MCF 10A (cell line): ENCODE results near the gene FNDC7. TPM values are rescaled to one million over a fixed set of nuclear protein-coding genes. Genes with fewer than 3 reads are reported as not detected.

Experiments
- BruUV-seq: library from RNA; stranded (reverse); fragments of 400-500 nt; replicated peaks from 2 replicates; lab custom pipeline; 2021; lab: Mats Ljungman, UMichigan
- CTCF ChIA-PET: fragments of 300-600 bp; sonication (Branson Sonifier 250); formaldehyde crosslinking; extraction: SDS; loops from one replicate; lab custom pipeline; 2021; ENCODE audit warnings: antibody characterized with exemption, inconsistent platforms; lab: Yijun Ruan, JAX
- POLR2A ChIA-PET: fragments of 300-600, 350-650 bp; sonication (Branson Sonifier 250); formaldehyde crosslinking; extraction: SDS; loops from one replicate; lab custom pipeline; 2020; ENCODE audit warnings: antibody characterized with exemption, inconsistent platforms; lab: Yijun Ruan, JAX
- DNase-seq: peaks from one replicate; pipeline ENCODE4 v3.0.0-alpha.2; 2018; ENCODE audit not compliant: unreplicated experiment
- H3K27ac Mint-ChIP-seq: one replicate; pipeline ENCODE4 v1.8.0; 2022; ENCODE audit warnings: mild to moderate bottlenecking, low read depth, mixed read lengths; ENCODE audit not compliant: unreplicated experiment
- H3K27me3 Mint-ChIP-seq: one replicate; pipeline ENCODE4 v1.8.0; 2022; ENCODE audit warnings: mixed read lengths; ENCODE audit not compliant: insufficient read depth, unreplicated experiment
- H3K36me3 Mint-ChIP-seq: one replicate; pipeline ENCODE4 v1.8.0; 2022; ENCODE audit warnings: mild to moderate bottlenecking, moderate library complexity, mixed read lengths; ENCODE audit not compliant: insufficient read depth, unreplicated experiment
- H3K4me1 Mint-ChIP-seq: one replicate; pipeline ENCODE4 v1.8.0; 2022; ENCODE audit warnings: mixed read lengths; ENCODE audit not compliant: insufficient read depth, unreplicated experiment
- H3K4me3 Mint-ChIP-seq: one replicate; pipeline ENCODE4 v1.8.0; 2022; ENCODE audit warnings: mild to moderate bottlenecking, moderate library complexity, mixed read lengths; ENCODE audit not compliant: unreplicated experiment
- H3K9me3 Mint-ChIP-seq: one replicate; pipeline ENCODE4 v1.8.0; 2022; ENCODE audit warnings: mixed read lengths; ENCODE audit not compliant: unreplicated experiment
- intact Hi-C: fragments of 100-400 bp; cut with micrococcal nuclease; formaldehyde crosslinking; loops from 2 replicates; pipeline ENCODE4 v1.14.1; 2022
- total RNA-seq: library from RNA; stranded (reverse); gene quantifications from 2 replicates; pipeline ENCODE4 v1.2.3, GENCODE V29; 2022
- TF ChIP-seq, protein P1 (sequence below): fragments of 200-600 bp; IDR thresholded peaks from one replicate; pipeline ENCODE4 v1.8.0; 2022; ENCODE audit warnings: antibody characterized with exemption, mild to moderate bottlenecking; ENCODE audit not compliant: unreplicated experiment

FNDC7 gene
- total RNA-seq, 1 experiment from 2014 or later = not detected

DNA sequence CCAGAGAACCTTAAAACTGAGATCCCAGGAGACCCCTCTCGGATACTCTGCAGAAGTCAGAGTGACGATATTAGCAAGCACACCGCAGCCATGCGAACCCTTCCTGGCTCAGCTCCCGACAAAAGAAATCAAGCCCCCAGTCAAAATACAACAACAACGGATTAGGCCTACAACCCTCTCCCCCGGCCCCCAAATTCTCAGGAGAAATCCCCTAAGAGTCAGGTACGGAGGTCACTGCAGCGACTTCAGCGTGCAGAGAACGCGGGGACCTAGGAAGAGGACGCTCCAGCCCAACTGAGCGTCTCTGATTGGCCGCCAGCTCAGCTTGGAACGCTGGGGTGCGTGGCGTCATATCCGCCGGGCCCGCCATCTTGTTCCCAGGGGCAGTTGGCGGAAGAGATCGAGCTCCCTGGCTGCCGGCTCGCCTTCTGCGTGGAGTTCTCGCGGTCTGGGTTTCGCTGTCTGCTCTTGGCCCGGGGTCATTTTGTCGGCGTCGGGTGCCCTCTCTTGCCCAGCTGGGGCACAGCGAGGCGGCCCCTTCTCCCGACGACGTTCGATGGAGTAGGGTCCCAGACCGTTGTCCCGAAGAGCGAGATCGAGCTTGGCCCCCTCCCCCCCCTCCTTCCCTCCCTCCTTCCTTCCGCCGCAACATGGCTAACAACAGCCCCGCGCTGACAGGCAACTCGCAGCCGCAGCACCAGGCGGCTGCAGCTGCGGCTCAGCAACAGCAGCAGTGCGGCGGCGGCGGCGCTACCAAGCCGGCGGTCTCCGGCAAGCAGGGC is 20.6 kb upstream of the FNDC7 start, which contains the start of gene PRPF38B:
Gene PRPF38B, plus strand, starts transcription at position 369 of the 782 bp plus-strand sequence. Its CDS starts 282 bp downstream, at position 651.
- TF ChIP-seq, protein P1, sequence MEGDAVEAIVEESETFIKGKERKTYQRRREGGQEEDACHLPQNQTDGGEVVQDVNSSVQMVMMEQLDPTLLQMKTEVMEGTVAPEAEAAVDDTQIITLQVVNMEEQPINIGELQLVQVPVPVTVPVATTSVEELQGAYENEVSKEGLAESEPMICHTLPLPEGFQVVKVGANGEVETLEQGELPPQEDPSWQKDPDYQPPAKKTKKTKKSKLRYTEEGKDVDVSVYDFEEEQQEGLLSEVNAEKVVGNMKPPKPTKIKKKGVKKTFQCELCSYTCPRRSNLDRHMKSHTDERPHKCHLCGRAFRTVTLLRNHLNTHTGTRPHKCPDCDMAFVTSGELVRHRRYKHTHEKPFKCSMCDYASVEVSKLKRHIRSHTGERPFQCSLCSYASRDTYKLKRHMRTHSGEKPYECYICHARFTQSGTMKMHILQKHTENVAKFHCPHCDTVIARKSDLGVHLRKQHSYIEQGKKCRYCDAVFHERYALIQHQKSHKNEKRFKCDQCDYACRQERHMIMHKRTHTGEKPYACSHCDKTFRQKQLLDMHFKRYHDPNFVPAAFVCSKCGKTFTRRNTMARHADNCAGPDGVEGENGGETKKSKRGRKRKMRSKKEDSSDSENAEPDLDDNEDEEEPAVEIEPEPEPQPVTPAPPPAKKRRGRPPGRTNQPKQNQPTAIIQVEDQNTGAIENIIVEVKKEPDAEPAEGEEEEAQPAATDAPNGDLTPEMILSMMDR = no peak
- Mint-ChIP-seq H3K4me3 (peak within 1 kb of the TSS; percentile 100), H3K36me3 (peaks cover 25% of the 10 kb centered on the region), H3K27ac (peak within 1 kb of the TSS; percentile 99), H3K9me3 (no peaks in the 10 kb centered on the region), H3K4me1 (peaks cover 26% of the 10 kb centered on the region), H3K27me3 (no peaks in the 10 kb centered on the region)
- no TSS peak for BruUV-seq
- CTCF ChIA-PET = interaction anchor here (0.5 to 1.8 kb wide), 14 partner anchors 8 to 547 kb away, joined by 3 to 6 read pairs (median 4); no protein-coding TSS in a partner anchor
- peak; percentile 93 for DNase-seq
- POLR2A ChIA-PET = interaction anchor here (0.5 to 6.0 kb wide), 39 partner anchors 9 to 1006 kb away, joined by 3 to 99 read pairs (median 4); partner anchors contain the start of genes CLCC1, CYB561D1, EEIG2 and SLC25A24
- intact Hi-C loops = loop anchor here (1.0 to 2.0 kb wide), 5 partner anchors 54 to 421 kb away; partner anchors contain the start of gene STXBP3

DNA sequence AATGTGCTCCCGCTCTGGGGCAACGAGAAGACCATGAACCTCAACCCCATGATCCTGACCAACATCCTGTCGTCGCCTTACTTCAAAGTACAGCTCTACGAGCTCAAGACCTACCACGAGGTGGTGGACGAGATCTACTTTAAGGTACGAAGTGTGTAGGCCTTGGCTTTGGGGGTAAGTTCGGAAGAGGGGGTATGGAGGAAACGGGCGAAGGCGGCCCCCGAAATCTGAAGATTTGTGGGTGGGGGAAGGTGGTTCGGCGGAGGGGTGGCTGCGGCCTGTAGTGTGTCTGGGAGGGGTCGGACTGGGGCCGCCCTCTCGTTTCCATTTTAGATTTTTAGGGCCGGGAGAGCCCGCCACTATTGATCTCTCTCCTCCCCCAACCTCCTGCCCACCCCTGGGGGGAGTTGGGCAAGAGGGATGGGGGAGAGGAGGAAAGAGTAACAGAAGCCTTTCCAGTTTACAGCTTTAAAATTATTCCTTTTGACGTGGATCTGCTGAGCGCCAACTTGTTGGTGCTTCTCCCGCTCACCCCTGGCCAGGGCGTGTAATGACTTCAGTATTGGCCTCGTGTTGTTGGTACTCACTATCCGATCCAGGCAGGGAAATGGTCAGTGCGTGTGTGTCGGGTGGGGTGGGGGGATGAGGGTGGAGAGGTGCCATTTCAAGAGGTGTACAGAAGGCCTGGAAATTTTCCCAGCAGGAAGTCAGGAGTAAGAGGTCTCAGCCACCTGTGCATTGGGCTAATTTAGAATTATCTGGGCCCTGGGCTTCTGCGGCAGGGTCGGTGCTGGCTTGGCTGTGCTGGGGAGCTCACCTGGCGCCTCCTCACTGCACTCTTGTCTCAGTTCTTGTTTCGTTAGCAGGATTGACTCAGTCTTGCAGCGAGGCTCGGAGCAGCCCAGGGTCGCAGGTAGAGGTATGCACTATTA is 19.7 kb upstream of the FNDC7 start:
- no peaks in the 10 kb centered on the region for H3K27me3 Mint-ChIP-seq
- peaks cover 26% of the 10 kb centered on the region for H3K4me1 Mint-ChIP-seq
- ChIA-PET CTCF (interaction anchor here (0.5 to 1.8 kb wide), 12 partner anchors 13 to 420 kb away, joined by 3 to 6 read pairs (median 4); partner anchors contain the start of gene STXBP3), POLR2A (interaction anchor here (0.5 to 6.0 kb wide), 32 partner anchors 8 to 1007 kb away, joined by 3 to 99 read pairs (median 5); partner anchors contain the start of genes CLCC1, CYB561D1, SLC25A24 and STXBP3)
- BruUV-seq = no TSS peak
- intact Hi-C loops = loop anchor here (1.0 to 2.0 kb wide), 5 partner anchors 53 to 420 kb away; partner anchors contain the start of gene STXBP3
- H3K27ac Mint-ChIP-seq = peak overlapping the region; percentile 99
- H3K36me3 Mint-ChIP-seq = peaks cover 34% of the 10 kb centered on the region
- TF ChIP-seq, protein P1 = peak; percentile 26
- peak; percentile 76 for DNase-seq
- no peaks in the 10 kb centered on the region for H3K9me3 Mint-ChIP-seq
- peak overlapping the region; percentile 100 for H3K4me3 Mint-ChIP-seq

DNA sequence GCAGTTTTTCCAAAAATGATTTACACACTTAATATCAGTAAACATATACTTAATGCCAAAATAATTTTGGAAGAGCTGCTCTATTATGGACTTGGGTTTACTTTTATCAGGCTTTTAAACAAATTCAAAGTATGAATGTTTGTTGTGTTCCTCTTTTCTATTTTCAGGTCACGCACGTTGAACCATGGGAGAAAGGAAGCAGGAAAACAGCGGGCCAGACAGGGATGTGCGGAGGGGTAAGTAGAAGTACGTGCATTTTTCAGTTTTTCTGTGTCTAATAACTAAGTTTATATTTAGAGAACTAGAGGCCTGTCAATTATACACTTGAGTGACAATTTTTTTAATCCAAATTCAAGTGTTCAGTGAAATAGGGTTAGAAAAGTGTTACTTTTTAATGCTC is 17.2 kb upstream of the FNDC7 start:
- H3K9me3 Mint-ChIP-seq = no peaks in the 10 kb centered on the region
- intact Hi-C loops = no loop called here
- H3K4me3 Mint-ChIP-seq = peak overlapping the region; percentile 33
- POLR2A ChIA-PET = interaction anchor here (2.0 to 6.0 kb wide), 3 partner anchors 8 to 121 kb away, joined by 7 to 99 read pairs (median 86); partner anchors contain the start of gene STXBP3
- DNase-seq = no peak
- CTCF ChIA-PET = interaction anchor here (0.6 to 0.8 kb wide), 3 partner anchors 50 to 332 kb away, joined by 3 read pairs; no protein-coding TSS in a partner anchor
- no TSS peak for BruUV-seq
- H3K27ac Mint-ChIP-seq = no peak overlapping the region
- H3K36me3 Mint-ChIP-seq = peaks cover 59% of the 10 kb centered on the region
- TF ChIP-seq, protein P1 = no peak
- H3K27me3 Mint-ChIP-seq = no peaks in the 10 kb centered on the region
- H3K4me1 Mint-ChIP-seq = peaks cover 29% of the 10 kb centered on the region
